ENCODE data around the gene FAM107B.

GRCh38 chr10:14698829-14699170 lies 75.9 kb downstream of the FAM107B start:
- no peak for TF ChIP-seq JUN (IDR thresholded peaks at IDR 0.05; ENCODE audit: borderline replicate concordance, insufficient read depth, insufficient read length, low read depth)
- TF ChIP-seq CTCF (IDR thresholded peaks at IDR 0.05; ENCODE audit: extremely low read depth in 1 of 2, insufficient read depth in 1 of 2, low read depth in 1 of 2, low read length in 2 of 2), result no peak
- no peak for TF ChIP-seq EZH2 (IDR thresholded peaks at IDR 0.05; ENCODE audit: borderline replicate concordance, low read depth, low read length, severe bottlenecking)
- TF ChIP-seq MAX (IDR thresholded peaks at IDR 0.05; ENCODE audit: insufficient read depth, insufficient read length), result no peak

Data from endothelial cell of umbilical vein (primary cell).